Left kidney (tissue), 2 donors: Measurements from ENCODE around the gene MAP1LC3C. TPM values are rescaled to one million over a fixed set of nuclear protein-coding genes. Genes with fewer than 3 reads are reported as not detected.
"Not testable (repeated sequence)": the region's sequence is repeated elsewhere in the genome, so short reads cannot be mapped to it uniquely, and the experiment has no call there.

Experiments used
- DNase-seq: peaks from one replicate; pipeline ENCODE4 v3.0.0-alpha.2; 2013
- polyA plus RNA-seq: library from polyadenylated mRNA; unstranded; fragments of 120-200 nt; gene quantifications from one replicate; pipeline ENCODE4 v1.2.1, GENCODE V29; 2013; ENCODE audit not compliant: insufficient read length

The MAP1LC3C gene
- polyA plus RNA-seq, 1 donor: 1.2 TPM

DNA sequence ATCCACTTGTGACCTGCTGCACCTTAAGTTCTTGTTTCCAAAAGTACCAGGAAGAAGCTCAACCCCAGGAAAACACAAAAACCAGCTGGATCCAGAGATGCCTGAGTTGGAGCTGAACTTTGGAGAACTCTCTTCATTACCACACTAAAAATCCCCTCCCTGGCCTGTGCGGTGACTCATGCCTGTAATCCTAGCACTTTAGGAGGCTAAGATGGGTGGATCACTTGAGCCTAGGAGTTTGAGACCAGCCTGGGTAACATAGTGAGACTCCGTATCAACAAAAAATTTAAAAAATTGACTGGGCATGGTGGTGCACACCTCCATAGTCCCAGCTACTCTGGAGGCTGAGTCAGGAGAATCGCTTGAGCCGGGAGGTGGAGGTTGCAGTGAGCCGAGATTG lies 6.2 kb downstream of the MAP1LC3C start:
- no peak for DNase-seq

DNA sequence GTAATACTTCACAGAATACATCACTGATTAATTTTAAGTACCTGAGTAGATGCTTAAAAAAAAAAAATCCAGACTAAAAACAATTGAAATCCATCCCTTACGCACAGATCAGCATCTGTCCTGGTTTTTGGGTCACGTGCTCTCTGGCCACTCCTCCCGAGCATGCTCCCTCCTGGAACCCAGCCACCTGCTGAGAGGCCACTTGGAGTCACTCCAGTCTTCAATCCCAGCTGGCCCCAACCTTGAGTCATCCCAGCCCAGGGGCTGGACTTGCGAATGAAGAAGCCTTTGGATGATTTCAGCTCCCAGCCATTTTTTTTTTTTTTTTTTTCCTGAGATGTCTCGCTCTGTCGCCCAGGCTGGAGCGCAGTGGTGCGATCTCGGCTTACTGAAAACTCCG lies 8.9 kb downstream of the MAP1LC3C start:
- DNase-seq: no peak

DNA sequence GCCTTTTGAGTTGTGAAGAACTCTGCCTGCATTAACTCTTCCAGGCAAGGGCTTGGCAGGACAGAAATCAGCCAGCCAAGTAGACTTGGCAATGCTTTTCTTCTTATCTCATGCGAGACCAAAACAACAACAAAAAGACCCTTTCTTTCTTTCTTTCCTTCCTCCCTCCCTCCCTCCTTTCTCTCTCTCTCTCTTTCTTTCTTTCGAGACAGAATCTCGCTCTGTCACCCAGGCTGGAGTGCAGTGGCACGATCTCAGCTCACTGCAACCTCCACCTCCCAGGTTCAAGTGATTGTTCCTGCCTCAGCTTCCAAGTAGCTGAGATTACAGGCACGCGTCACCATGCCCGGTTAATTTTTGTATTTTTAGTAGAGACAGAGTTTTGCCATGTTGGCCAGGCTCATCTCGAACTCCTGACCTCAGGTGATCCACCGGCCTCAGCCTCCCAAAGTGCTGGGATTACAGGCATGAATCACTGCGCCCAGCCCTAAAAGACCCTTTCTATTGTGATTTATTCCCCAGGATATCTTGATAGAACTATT lies 10.4 kb downstream of the MAP1LC3C start:
- DNase-seq: not testable (repeated sequence)

DNA sequence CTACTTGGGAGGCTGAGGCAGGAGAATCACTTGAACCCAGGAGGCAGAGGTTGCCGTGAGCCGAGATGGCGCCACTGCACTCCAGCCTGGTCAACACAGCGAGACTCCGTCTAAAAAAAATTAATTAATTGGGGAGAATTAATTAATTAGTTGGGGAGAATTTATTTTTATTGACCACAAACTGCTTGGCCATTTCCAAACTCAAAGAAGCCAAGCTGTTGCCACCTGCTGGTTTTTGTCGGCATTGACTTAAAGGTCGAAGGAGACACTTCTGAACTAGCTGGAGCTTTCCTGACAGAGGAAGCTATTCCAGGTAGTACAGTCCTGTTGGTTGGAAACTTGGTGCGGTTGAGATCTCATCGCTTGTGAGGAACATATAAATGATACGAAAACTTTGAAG lies 13.1 kb downstream of the MAP1LC3C start:
- no peak for DNase-seq

DNA sequence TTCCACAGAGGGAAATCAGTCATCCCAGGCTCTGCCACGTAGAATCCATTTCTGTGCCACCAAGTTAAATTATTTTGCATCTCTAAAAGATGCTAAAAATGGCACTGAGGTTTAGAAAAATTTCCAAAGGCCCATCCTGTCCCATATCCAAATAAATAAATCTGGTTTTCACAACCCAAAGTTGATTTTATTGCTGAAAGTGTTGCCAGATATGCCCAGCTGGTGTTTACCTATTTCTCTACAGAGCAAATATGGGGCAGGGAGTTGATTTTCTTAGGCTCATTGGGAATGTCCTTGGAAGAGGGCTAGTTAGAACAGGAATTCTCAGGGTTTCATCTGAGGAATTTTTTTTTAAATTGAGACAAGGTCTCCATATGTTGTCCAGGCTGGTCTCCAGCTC lies 19.0 kb downstream of the MAP1LC3C start:
- no peak for DNase-seq

DNA sequence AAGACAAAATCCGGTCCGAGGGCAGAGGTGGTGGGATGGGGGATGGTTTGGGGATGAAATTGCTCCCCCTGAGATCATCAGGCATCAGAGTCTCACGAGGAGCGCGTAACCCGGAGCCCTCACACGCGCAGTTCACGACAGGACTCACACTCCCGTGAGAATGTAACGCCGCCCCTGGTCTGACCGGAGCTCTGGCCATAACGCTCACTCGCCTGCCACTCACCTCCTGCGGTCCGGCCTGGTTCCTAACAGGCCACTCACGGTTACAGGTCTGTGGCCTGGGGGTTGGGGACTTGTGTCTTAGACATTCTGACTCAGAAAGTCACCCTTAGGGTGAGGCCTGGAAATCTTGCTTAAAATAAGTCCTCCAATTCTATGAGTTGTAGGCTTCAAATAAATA lies 19.8 kb downstream of the MAP1LC3C start:
- DNase-seq: no peak

DNA sequence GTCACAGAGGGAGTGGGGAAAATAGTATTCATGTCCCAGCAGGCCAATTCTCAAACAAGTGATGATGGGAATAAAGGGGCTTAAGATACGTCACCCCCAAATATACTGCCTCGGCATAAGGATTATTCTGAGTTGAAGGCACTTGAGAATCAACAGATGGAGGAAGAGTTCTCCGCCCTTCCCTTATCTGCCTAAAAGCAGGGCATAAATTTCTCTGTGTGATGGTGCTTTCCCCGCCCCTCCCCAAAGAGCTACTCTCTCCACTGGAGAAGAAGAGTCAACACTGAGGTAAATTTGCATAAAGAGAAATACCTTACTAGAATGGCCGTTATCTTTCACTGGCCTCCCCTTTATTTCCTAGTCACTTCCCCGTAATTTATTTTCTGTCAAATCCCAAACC lies 22.7 kb downstream of the MAP1LC3C start:
- DNase-seq: no peak

DNA sequence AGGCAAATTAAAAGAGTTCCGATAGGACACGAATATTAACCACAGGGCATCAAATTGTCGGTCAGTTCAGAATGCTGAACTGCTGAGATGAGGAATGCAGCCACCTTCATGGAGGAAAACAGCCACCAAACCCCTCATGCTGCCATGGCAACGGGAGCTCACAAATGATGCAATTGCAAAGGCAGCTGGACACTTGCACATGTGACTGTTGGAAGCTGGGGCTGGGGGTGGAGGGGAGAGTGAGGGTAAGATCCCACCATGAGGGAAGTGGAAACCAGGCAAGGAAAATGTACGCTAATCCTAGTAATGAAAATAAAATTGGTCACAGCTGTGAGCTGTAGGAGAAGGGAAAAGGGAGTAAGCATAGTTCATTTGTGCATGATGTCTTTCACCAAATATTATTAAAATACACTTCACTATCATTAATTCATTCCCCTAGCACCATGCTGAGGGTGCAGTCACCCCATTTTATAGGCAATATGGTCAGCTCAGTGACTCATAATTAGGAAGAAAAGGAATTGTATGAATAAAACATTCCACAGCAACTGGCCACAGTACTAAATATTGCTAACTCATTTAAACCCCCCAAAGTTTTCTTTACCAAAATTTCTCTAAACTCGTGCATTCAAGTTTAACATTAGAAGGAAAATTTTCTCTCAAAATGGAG lies 26.1 kb downstream of the MAP1LC3C start:
- peak; percentile 61 for DNase-seq

DNA sequence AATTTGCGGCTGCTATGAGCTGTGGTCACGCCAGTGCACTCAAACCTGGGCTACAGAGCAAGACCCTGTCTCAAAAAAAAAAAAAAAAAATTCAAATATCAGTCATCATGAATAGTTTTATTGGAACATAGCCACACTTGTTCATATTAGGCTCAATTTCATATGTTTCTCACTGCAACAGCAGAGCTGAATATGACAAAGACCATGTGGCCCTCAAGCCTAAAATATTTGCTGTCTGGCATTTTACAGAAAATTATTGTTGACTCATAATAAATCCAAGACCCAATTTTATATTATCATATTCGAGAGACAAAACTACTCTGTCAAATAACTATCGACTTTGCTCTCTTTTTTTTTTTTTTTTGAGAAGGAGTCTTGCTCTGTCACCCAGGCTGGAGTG lies 30.3 kb downstream of the MAP1LC3C start:
- DNase-seq: no peak

DNA sequence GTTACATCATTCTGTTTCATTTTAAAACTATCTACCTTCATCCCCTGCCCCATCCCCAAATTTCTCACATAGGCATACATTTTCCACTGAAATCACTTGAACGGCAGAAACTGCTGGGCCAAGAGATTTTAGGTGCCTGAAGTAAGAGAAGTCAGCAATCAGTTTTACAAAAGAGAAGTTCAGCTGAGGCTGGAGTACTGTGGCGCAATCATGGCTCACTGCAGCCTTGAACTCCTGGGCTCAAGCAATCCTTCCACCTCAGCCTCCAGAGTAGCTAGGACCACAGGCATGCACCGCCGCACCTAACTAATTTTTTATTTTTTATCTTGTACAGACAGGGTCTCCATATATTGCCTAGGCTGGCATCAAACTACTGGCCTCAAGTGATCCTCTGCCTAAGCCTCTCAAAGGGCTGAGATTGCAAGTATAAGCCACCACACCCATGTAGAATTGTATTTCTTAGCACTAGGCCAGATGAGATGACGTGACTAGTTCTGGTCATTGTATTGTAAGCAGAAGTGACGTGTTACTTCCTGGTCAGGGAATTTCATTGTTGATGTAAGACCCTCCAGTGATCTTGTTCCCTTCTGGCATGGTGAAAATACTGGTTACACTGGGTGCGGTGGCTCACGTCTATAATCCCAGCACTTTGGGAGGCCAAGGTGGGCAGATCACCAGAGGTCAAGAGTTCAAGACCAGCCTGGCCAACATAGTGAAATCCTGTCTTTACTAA lies 34.2 kb downstream of the MAP1LC3C start:
- no peak for DNase-seq

DNA sequence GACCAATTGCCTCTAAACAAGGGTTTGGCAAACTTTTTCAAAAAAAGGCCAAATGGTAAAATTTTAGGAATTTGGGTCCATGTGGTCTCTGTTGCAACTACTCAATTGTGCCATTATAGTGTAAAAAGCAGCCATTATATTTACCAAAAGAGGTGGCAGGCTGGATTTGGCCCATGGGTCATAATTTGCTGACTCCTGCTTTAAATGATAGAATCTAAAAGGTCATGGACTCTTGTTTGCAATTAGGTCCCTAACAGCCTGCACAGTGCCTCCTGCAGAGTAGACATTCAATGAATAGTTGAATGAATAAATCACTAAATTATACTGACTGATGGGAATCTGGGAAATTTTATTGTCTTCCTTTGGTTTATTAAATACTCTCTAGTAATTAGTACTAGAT lies 35.2 kb downstream of the MAP1LC3C start:
- DNase-seq: no peak

DNA sequence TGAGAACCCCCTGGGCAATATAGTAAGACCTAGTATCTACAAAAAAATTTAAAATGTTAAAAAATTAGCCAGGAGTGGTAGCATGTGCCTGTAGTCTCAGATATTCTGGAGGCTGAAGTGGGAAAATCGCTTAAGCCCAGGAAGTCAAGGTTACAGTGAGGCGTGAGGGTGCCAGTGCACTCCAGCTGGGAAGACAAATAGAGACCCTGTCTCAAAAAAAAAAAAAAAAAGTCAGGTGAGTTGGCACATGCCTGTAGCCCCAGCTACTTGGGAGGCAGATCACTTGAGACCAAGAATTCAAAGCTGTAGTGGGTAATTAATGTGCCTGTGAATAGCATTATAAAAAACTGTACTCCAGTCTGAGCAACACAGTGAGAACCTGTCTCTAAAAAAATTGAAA lies 36.7 kb downstream of the MAP1LC3C start:
- DNase-seq: no peak

DNA sequence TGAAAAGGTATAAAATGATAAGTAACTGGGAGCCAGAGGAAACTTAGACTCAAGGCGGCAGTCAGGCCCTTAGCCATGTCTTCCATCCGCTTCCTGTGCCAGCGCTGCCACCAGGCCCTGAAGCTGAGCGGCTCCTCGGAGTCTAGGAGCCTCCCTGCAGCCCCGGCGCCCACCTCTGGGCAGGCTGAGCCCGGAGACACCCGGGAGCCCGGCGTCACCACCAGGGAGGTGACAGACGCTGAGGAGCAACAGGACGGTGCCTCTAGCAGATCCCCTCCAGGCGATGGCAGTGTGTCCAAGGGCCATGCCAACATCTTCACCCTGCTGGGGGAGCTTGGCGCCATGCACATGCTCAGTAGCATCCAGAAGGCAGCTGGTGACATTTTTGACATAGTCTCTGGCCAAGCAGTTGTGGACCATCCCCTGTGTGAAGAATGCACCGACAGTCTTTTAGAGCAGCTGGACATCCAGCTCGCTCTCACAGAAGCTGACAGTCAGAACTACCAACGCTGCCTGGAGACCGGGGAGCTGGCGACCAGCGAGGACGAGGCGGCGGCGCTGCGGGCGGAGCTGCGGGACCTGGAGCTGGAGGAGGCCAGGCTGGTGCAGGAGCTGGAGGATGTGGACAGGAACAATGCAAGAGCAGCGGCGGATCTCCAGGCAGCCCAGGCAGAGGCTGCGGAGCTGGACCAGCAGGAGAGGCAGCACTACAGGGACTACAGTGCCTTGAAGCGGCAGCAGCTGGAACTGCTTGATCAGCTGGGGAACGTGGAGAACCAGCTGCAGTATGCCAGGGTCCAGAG lies 41.0 kb downstream of the MAP1LC3C start, which contains the start of gene BECN2:
Gene BECN2 (plus strand): TSS at position 76 of the 803 bp plus-strand sequence. CDS start 0 bp downstream, at position 76.
- DNase-seq: no peak

DNA sequence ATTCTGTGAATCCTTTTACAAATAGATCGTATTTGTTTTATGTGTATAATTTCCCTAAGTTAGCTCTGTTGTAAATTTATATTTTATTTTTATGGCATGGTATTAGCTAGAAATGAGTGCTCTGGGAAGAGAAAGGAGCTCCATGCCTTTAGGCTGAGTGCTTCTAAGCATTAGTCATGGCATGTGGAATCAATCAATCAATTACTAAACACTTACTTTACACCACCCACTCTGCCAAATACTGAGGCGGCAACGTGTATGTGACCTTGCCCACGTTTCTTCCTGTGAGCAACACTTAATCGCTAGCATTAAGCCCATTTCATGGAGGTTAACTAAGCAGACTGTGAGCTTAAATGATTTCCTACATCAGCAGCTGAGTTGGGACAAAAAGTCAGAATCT lies 48.5 kb downstream of the MAP1LC3C start:
- no peak for DNase-seq

DNA sequence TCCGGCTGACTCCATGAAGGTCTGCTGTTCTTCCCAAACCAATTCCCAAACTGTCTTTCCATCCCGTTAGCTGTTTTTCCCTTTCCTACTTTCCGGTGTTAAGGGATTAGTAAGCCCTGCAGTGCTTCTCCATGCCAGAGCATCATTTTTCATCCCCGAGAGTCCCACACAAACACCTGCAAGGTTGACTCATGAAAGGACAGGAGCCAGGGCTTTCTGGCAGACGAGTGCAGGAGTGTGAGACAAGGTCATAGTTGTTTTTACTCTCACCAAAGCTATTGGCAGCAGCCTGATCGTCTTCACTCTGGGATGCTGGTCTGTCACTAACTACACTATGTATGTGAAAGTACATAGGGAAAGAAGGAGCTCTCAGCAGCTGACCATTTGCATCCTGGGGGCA lies 51.5 kb downstream of the MAP1LC3C start:
- no peak for DNase-seq

Other genes starting within 250 kb of the MAP1LC3C start
- 18.4 TPM for gene EXO1, start 150.9 kb downstream of the MAP1LC3C start, polyA plus RNA-seq
- gene BECN2, start 41.3 kb downstream of the MAP1LC3C start, polyA plus RNA-seq: not detected